Measurements from ENCODE around the gene RFFL. TPM values are rescaled to one million over a fixed set of nuclear protein-coding genes. Genes with fewer than 3 reads are reported as not detected.
"Not testable (repeated sequence)": the region's sequence is repeated elsewhere in the genome, so short reads cannot be mapped to it uniquely, and the experiment has no call there.

RFFL gene
- 8.2 and 25.7 TPM in 2 replicates for total RNA-seq (2014; rRNA removed; shearing (Covaris generic))

GRCh38 chr17:35063514-35064223, at the start of gene RFFL:
Gene RFFL (minus strand): TSS chr17:35063707. CDS start chr17:35026553, 37,154 bp downstream.
- peak within 1 kb of the TSS; percentile 25 for H3K4me3 ChIP-seq

GRCh38 chr17:35110791-35111190, 47.3 kb upstream of the RFFL start:
- H3K27ac ChIP-seq; H3K9me3 ChIP-seq (replicated peaks); DNase-seq (ENCODE audit: low read depth in 1 of 2, low spot score in 2 of 2); H3K4me3 ChIP-seq; H3K27me3 ChIP-seq (replicated peaks): not testable (repeated sequence)
- peaks cover 11% of the 10 kb centered on the region for H3K4me1 ChIP-seq (replicated peaks)
- H3K36me3 ChIP-seq, result peaks cover 40% of the 10 kb centered on the region

More at GRCh38 chr17:35063514-35064223, at the start of gene RFFL:
- H3K27me3 ChIP-seq (replicated peaks), result no peaks in the 10 kb centered on the region
- H3K9me3 ChIP-seq (replicated peaks), result no peaks in the 10 kb centered on the region
- DNase-seq (ENCODE audit: low read depth in 1 of 2, low spot score in 2 of 2), result peak; percentile 90 to 93
- H3K27ac ChIP-seq, result peak within 1 kb of the TSS; percentile 94
- H3K36me3 ChIP-seq, result peaks cover 2% of the 10 kb centered on the region; the same call in 1 of the 2 replicates
- peaks cover 16% of the 10 kb centered on the region for H3K4me1 ChIP-seq (replicated peaks)

GRCh38 chr17:35104844-35105450, 41.4 kb upstream of the RFFL start:
- Histone ChIP-seq H3K4me3 (no peak overlapping the region), H3K27ac (no peak overlapping the region), H3K27me3 (replicated peaks) (no peaks in the 10 kb centered on the region), H3K9me3 (replicated peaks) (no peaks in the 10 kb centered on the region), H3K4me1 (replicated peaks) (peaks cover 4% of the 10 kb centered on the region), H3K36me3 (peaks cover 49% of the 10 kb centered on the region)
- no peak for DNase-seq (ENCODE audit: low read depth in 1 of 2, low spot score in 2 of 2)

- DNase-seq (ENCODE audit: low read depth in 1 of 2, low spot score in 2 of 2), result no peak
- Histone ChIP-seq H3K27ac (no peak overlapping the region), H3K4me3 (no peak overlapping the region), H3K36me3 (peaks cover 55% of the 10 kb centered on the region), H3K27me3 (replicated peaks) (no peaks in the 10 kb centered on the region), H3K9me3 (replicated peaks) (no peaks in the 10 kb centered on the region), H3K4me1 (replicated peaks) (peaks cover 4% of the 10 kb centered on the region)
Measured at GRCh38 chr17:35103271-35103670, 39.8 kb upstream of the RFFL start.

- Histone ChIP-seq H3K9me3 (replicated peaks) (no peaks in the 10 kb centered on the region), H3K36me3 (peaks cover 47% of the 10 kb centered on the region), H3K4me1 (replicated peaks) (no peaks in the 10 kb centered on the region), H3K4me3 (no peak overlapping the region), H3K27ac (no peak overlapping the region), H3K27me3 (replicated peaks) (no peaks in the 10 kb centered on the region)
- no peak for DNase-seq (ENCODE audit: low read depth in 1 of 2, low spot score in 2 of 2)
Measured at GRCh38 chr17:35101725-35102124, 38.2 kb upstream of the RFFL start.

GRCh38 chr17:35101036-35101435, 37.5 kb upstream of the RFFL start:
- Histone ChIP-seq H3K4me1 (replicated peaks) (no peaks in the 10 kb centered on the region), H3K36me3 (peaks cover 40% of the 10 kb centered on the region), H3K4me3 (no peak overlapping the region), H3K27me3 (replicated peaks) (no peaks in the 10 kb centered on the region), H3K27ac (no peak overlapping the region), H3K9me3 (replicated peaks) (no peaks in the 10 kb centered on the region)
- no peak for DNase-seq (ENCODE audit: low read depth in 1 of 2, low spot score in 2 of 2)

GRCh38 chr17:35099908-35100307, 36.4 kb upstream of the RFFL start:
- H3K9me3 ChIP-seq (replicated peaks), result no peaks in the 10 kb centered on the region
- peaks cover 33% of the 10 kb centered on the region for H3K36me3 ChIP-seq
- H3K27me3 ChIP-seq (replicated peaks), result no peaks in the 10 kb centered on the region
- no peak overlapping the region for H3K4me3 ChIP-seq
- H3K4me1 ChIP-seq (replicated peaks), result no peaks in the 10 kb centered on the region
- no peak for DNase-seq (ENCODE audit: low read depth in 1 of 2, low spot score in 2 of 2)
- H3K27ac ChIP-seq, result no peak overlapping the region

- Histone ChIP-seq H3K27ac (no peak overlapping the region), H3K9me3 (replicated peaks) (no peaks in the 10 kb centered on the region), H3K36me3 (peaks cover 27% of the 10 kb centered on the region), H3K4me1 (replicated peaks) (no peaks in the 10 kb centered on the region), H3K4me3 (no peak overlapping the region), H3K27me3 (replicated peaks) (no peaks in the 10 kb centered on the region)
- DNase-seq (ENCODE audit: low read depth in 1 of 2, low spot score in 2 of 2), result no peak
Measured at GRCh38 chr17:35097776-35098175, 34.3 kb upstream of the RFFL start.

- no peak overlapping the region for H3K27ac ChIP-seq
- H3K27me3 ChIP-seq (replicated peaks), result no peaks in the 10 kb centered on the region
- no peak overlapping the region for H3K4me3 ChIP-seq
- H3K4me1 ChIP-seq (replicated peaks), result no peaks in the 10 kb centered on the region
- H3K36me3 ChIP-seq, result peaks cover 17% of the 10 kb centered on the region
- DNase-seq (ENCODE audit: low read depth in 1 of 2, low spot score in 2 of 2), result no peak
- no peaks in the 10 kb centered on the region for H3K9me3 ChIP-seq (replicated peaks)
Measured at GRCh38 chr17:35095741-35096140, 32.2 kb upstream of the RFFL start.

- H3K27ac ChIP-seq, result no peak overlapping the region
- H3K36me3 ChIP-seq, result peaks cover 8% of the 10 kb centered on the region
- H3K9me3 ChIP-seq (replicated peaks), result no peaks in the 10 kb centered on the region
- peaks cover under 1% of the 10 kb centered on the region for H3K4me1 ChIP-seq (replicated peaks)
- H3K4me3 ChIP-seq, result no peak overlapping the region
- H3K27me3 ChIP-seq (replicated peaks), result no peaks in the 10 kb centered on the region
- DNase-seq (ENCODE audit: low read depth in 1 of 2, low spot score in 2 of 2), result peak in 1 of 2 experiments; percentile 21
Measured at GRCh38 chr17:35094902-35095301, 31.4 kb upstream of the RFFL start.

GRCh38 chr17:35090707-35091106, 27.2 kb upstream of the RFFL start:
- H3K4me1 ChIP-seq (replicated peaks), result peaks cover 19% of the 10 kb centered on the region
- not testable (repeated sequence) for H3K9me3 ChIP-seq (replicated peaks); H3K36me3 ChIP-seq; H3K27ac ChIP-seq; DNase-seq (ENCODE audit: low read depth in 1 of 2, low spot score in 2 of 2); H3K4me3 ChIP-seq; H3K27me3 ChIP-seq (replicated peaks)

- H3K36me3 ChIP-seq, result 0 out of 2 replicates have a peak, but pooled peaks cover 3% of the 10 kb centered on the region
- peak overlapping the region; percentile 85 for H3K4me3 ChIP-seq
- no peak for DNase-seq (ENCODE audit: low read depth in 1 of 2, low spot score in 2 of 2)
- peak overlapping the region; percentile 51; the same call in 1 of the 2 replicates for H3K27ac ChIP-seq
- no peaks in the 10 kb centered on the region for H3K27me3 ChIP-seq (replicated peaks)
- peaks cover 29% of the 10 kb centered on the region for H3K4me1 ChIP-seq (replicated peaks)
- 0 out of 2 replicates have a peak, but pooled peaks cover 4% of the 10 kb centered on the region for H3K9me3 ChIP-seq (replicated peaks)
Measured at GRCh38 chr17:35089586-35090296, 26.2 kb upstream of the RFFL start.

GRCh38 chr17:35088881-35089585, 25.5 kb upstream of the RFFL start:
- DNase-seq (ENCODE audit: low read depth in 1 of 2, low spot score in 2 of 2), result peak; percentile 69 to 78
- H3K27me3 ChIP-seq (replicated peaks), result no peaks in the 10 kb centered on the region
- H3K9me3 ChIP-seq (replicated peaks), result 0 out of 2 replicates have a peak, but pooled peaks cover 4% of the 10 kb centered on the region
- peak overlapping the region; percentile 72 for H3K27ac ChIP-seq
- H3K36me3 ChIP-seq, result 0 out of 2 replicates have a peak, but pooled peaks cover 3% of the 10 kb centered on the region
- H3K4me1 ChIP-seq (replicated peaks), result peaks cover 36% of the 10 kb centered on the region
- H3K4me3 ChIP-seq, result peak overlapping the region; percentile 85

All from SJSA1 (cell line).